NCI-H345 treated with DMSO at 0.1 percent for 48 hours (cell line): ENCODE results near the gene TMEM185B.
A peak's percentile ranks its signal among the peaks of the same experiment; 100 is the strongest.
"Not testable (repeated sequence)": the region's sequence is repeated elsewhere in the genome, so short reads cannot be mapped to it uniquely, and the experiment has no call there.

Source experiments
- DNase-seq: peaks from one replicate; lab custom pipeline; 2025; ENCODE audit not compliant: unreplicated experiment; lab: John Stamatoyannopoulos, UW

Gene TMEM185B

DNA sequence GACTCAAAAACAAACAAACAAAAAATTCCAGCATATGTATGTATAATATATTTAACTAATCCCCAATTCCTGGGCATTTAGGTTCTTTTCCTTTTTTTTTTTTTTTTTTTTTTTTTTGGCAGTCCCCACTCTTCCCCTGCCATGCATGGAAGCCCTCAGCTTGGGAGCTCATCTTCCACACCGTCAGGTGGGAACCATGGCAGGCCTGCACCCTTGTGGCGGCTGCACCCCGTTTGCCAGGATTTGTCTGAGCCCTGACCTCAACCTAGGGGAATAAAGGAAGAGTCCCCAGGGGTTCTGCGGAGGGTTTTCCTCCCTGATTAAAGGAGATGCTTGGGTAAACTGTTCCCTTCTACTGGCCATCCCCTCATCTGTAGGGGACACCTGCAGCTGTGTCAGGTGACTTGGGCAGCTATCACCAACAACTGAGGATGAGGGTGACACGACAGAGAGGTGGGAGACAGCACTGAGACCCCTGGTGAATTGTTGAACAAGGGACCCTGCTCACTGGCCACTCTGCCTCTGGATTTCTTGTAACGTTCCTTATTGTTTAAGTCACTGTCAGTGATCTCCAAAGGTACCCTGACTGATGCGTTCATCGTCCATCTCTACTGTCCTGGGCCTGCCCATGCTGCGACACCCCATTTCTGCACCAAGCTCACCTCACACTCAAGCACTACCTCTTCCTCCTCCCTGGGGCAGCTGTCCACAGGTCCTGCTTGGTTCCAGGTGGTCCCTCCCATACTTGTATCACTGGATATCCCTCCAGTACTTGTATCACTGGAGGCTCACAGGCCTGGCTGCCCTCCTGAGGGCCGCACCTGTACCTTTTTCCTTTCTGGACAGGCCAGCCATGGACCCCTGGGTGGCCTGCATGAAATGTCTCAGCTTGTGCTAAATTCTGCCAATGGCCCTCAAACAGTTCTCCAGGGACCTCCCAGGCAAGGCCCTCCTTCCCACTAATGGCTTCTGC lies 14.5 kb downstream of the TMEM185B start:
- DNase-seq = no peak

DNA sequence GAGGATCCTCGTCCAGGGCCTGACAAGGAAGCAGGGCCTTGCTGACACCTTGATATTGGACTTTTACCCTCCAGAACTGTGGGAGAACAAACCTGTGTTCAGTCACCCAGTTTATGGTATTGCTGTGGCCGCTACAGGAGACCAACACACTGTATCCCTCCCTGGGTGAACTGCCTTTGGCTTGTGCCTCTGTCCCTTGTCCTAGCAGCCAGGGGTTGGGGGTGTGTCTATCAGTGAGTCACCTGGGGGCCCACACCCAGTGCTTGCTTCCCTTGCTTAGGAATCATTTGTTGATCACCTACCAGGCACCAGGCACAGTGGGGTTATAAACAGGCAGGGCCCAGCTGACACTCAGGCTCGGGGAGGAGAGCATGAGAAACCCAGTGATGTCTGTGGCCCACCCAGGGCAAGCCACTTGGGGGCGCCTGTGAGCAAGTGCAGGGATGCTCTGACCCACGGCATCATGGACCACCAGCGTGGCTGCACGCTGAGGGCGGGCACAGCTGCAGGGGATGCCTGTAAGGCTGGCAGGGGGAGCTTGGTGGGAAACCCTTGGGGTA lies 17.1 kb downstream of the TMEM185B start:
- no peak for DNase-seq

DNA sequence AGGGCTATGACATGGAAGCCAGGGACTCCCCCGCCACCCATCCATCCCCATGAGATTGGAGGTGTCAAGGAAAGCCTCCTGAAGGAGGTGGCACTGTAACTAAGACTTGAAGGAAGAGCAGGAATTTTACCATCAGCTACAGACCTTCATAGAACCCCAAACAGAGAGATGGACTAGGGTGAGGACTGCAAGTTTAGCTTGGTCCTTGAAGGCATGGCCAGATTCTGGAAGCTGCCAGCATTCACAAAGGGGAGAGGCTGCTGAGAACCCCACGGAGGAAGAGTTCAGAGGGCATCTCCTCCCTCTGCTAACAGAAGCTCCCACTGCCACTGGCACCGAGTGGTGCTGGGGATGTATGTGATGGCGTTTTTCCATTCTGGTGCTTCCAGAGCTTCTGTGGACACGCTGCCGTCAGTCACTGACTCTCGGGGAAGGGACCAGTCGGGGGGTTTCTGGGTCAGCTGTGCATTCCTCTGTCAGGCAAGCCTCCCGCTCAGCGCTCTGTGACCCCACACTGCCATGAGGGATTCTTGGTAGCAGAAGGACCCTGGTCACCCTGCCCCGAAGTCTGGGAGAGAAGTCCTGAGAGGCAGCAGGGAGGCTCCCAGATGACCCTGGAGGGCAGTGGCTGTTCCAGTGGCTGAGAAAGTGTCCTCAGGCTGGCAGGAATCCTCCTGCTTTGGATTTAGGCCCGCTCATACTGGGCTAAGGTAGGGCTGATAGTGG lies 18.1 kb downstream of the TMEM185B start:
- no peak for DNase-seq

DNA sequence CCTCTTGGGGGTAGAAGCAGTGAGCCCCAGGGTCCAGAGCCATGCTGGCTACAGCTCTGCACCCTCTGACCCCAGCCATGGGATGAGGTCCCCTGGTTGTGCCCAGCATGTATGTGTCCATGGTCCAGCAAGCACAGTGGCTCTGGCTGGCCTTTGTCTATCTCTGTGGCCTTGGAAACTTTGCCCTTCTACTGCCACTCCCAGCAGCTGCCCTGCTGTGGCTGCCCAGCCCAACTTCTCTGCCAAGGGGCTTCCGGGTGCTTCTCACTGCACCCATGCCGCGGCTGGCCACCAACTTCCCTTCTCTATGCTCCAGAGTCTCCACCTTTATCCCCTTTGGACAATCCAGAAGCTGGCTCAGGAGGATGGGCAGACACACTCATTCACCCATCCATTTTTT lies 18.8 kb downstream of the TMEM185B start:
- DNase-seq = no peak

DNA sequence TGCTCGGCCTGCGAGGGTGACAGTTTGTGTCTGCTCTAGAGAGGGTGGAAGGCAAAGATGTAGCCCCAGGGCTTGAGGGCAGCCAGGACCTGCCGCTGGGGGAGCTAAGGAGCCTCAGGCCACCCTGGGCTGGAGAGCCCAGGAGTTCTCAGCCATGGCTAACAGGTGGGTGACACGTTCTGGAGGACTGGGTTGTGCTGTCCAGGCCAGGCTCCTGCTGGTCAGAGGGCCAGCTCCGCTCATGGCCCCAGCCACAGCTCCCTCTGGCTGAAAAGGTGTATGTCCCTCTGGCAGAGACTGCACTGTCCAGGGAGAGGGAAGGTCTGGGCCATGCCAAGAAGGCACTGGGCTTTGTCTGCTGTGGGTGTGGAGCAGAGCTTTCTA lies 19.2 kb downstream of the TMEM185B start:
- DNase-seq = no peak

DNA sequence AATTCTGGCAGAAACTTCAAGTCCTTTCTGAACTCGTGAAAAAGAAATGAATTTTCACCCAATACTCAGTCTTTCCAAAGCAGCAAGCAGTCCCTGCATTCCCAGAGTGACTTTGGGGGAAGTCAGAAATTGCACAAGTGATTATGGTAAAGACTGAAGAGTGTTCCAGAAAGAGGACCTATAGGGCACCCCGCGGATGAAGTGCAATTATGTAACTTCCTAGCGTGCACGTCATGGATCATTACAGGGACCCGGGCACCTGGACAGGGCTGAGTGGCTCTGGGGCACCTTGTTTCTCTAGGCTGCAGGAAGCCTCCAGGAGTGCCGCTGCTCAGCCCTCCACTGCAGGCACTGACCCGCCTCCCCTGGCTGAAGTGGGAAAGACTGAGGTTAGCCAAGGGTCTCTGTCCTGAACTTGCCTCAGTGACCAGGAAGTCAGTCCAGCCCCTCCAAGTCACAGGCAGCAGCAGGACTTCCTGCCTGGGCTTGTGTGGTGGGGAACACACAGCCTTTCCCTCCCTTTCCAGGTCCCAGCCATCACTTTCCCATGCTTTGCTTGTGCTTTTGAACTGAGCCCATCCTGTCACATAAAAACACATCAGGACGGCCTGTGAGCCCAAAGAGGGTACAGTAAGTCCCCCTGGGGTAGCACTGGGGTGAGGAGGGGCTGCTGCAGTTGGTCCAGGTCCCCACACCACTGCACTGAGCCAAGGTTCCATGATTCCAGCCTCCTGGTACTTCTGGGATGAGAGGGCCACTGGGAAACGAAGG lies 19.8 kb downstream of the TMEM185B start:
- DNase-seq = no peak

DNA sequence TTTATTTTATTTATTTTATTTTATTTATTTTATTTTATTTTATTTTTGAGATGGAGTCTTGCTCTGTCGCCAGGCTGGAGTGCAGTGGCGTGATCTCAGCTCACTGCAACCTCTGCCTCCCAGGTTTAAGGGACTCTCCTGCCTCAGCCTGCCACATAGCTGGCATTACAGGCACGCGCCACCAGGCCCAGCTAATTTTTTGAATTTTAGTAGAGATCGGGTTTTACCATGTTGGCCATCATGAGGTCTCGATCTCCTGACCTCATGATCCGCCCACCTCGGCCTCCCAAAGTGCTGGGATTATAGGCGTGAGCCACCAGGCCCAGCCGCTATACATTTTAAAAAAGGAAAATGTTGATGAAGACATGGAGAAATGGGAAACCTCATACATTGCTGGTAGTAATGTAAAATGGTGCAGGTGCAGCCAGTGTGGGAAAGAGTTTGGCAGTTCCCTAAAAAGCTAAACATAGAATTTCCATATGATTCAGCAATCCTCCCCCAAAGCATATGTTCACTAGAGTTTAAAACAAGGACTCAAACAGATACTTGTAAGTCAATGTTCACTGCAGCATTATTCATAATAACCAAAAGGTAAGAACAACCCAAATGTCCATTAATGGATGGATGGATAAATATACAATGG lies 23.3 kb downstream of the TMEM185B start:
- DNase-seq = not testable (repeated sequence)

DNA sequence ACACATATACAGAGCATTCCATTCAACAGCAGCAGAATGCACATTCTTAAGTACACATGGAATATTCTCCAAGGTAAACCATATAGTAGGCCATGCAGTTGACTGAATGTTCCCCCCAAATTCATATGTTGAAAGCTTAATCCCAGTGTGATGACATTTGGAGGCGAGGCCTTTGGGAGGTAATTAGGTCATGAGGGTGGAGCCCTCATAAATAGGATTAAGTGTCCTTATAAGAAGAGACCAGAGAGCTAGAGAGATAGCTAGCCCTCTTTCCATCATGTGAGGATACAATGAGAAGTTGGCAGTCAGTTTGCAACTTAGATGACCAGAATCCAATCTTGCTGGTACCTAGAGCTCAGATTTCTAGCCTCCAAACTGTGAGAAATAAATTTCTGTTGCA lies 27.6 kb downstream of the TMEM185B start:
- DNase-seq = no peak

DNA sequence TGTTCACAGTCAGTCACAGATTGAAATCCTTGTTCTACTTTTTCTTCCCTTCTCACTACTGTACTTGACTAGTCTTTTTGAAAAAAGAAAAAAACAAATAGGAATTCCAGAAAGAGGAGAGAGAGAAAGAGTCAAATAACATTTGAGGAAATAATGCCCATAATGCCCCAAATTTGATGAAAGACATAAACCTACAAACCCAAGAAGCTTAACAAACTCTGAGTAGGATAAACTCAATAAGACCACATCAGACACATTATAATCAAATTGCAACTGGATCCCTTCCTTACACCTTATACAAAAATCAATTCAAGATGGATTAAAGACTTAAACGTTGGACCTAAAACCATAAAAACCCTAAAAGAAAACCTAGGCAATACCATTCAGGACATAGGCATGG lies 30.9 kb downstream of the TMEM185B start:
- no peak for DNase-seq

DNA sequence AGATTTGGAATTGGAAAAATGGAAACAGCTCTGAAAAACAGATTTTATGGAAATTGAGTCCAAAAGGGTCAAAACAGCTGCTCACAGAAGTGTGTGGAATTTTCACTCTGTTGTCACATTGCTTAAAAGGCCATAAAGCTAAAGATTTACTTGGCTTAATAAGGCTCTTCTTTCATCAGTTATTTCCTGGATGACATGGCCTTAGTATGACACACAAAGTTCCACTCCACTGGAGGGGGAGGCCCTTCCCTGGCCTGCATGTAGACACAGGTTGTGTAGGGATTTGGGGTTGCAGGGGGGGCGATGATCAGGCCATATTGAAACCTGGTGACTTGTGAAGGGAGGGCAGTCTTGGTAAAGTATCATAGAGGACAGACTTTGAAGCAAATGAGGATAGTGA lies 34.0 kb downstream of the TMEM185B start:
- DNase-seq = no peak

DNA sequence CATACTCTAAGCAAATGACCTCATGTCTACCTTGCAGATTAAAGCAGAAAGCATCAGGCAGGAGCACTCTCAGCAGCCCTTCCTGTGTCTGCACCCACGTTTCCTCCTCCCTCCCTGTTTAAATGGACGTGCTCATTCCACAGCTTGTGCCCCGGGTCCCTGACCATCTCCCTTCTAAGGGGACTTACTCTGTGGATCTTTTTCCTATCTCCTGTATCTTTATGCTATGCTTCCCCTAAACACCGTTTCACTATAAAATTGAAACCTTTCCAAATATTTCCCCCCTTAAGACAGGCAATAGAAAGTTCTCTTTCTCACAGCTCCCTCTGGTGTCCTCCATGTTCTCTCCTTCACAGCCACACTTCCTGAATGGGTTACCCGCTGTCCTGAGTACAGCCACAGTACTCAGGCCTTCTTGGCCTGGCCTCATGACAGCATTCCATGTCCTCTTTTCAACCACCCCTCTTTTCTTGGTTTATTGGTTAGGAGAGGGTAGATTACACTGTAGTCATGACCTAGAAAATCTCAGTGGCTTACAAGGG lies 41.1 kb downstream of the TMEM185B start:
- no peak for DNase-seq

DNA sequence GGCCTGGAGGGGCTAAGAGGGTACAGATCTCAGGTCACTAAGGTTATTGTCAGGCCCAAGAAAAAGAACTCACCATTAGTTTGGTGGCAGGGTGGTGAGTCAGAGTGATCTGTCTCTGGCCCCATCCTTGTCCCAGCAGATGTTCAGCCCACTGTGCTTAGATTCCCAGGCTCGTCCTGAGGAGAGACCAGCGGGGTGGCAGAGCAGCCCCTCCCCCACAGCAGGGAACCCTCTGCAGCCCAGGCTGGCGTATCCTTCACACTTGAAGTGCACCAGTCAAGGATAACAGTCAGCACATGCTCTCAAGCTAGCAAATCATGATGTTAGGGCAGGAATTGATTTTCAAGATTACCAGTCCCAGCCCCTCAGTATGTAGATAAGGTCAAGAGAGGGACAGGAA lies 43.1 kb downstream of the TMEM185B start:
- DNase-seq = no peak

DNA sequence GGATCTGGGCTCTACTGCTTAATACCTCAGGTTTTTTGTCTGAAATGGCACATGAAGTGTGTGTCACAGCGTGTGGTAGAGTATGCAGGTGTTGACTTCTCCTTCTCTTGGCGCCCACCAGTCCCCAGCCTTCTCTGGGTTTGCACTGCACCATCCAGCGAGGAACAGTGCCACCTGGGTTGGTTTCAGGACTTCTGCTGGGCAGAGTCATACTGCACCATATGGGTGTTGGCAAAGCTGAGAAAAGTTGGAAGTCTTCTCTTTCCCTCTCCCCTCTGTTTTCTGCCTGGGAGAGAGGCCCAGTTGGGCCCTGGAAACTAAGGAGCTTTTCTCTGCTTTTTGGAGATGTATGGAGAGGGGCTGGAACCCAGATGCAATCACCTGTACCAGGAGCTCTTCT lies 43.8 kb downstream of the TMEM185B start:
- no peak for DNase-seq

DNA sequence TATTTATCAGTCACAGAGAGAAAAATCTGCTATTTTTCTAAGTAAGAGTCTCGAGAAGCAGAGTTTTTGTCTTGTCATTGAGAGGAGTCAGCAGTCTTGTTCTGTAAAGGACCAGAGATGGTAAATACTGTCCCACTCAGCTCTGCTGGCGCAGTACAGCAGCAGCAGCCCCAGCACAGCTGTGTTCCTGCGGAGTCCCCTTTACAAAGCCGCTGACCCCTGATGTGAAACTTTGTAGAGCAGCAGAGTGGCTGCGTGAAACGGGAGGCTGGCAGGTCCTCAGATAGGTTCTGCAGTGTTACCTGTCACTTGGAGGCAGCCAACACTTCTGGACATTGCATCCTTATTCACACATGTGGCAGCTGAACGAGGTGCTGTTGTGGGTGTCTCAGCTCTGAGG lies 45.2 kb downstream of the TMEM185B start:
- DNase-seq = no peak

DNA sequence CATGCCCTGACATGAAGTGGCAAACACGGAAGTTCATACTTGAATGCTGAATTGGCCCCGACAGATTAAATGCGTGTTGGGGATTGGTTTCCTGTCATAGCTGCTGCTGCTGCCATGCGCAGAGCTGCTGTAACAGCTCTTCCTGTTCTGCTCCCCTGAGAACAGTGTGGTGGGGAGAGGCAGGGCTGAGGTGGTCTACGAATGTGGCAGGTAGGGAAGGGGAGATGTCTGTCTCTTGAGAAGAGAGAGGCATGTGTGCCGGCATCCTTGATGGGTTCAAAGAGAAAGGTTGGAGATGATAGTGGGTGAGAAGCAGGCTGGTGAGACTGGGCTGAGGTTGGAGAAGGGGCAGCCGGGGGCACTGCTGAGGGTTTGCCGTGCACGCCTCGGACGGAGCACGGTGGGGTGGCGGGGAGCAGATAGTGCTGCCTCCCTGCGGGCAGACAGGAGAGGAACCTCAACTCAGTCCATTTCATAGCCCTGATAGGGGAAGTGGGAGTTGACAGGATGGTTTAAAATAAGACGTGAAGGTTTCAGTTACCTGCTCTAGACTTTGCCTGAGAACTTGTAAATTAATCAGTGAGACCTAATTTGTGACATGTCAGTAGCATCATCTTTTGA lies 46.1 kb downstream of the TMEM185B start:
- DNase-seq = no peak

DNA sequence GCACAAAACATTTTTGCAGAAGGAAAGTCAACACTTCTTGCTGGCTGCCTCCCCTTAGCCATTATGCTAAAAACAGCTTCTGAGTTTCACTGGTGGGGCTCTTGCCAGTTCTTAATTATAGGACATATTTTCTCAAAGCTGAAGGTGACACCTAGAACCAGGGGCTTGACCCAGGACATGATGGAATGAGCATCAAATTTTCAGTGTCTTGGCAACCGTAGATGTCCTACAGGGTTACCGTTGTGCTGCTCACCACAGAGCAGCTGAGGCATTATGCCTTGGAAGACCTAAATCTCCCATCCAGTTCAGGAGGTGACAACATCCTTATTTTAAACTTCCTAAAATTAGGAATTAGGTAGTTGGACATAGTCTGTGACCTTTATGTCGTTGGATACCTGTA lies 46.7 kb downstream of the TMEM185B start:
- no peak for DNase-seq

DNA sequence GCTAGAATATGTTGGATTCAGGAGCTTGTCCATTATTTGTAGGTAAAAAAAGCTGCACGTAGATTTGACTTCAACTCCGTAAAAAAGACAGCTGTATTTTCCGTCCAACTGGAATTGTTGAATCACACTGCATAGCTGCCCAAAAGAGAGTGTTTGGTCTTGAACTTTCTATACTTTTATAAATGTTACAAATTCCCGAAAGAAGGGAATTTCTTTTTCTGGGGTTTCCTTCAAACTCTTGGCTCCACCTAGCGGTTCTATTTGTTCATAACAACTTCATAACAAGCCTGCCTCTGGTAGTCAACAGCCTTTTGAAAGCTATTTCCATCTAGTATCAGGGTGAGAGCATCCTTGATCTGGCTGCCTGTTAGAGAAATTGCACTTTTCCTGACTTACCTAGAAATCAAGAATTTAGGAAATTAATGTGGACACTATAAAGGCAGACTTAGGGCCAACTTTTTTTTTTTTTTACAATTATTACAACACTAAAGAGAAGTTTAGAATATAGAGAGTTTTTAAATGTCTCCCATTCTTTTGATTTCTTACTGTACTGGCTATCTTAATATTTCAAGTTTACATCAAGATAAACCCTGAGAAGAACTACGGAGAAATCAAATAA lies 48.1 kb downstream of the TMEM185B start:
- DNase-seq = peak; percentile 33
